GM10266 (cell line): ENCODE measurements around the gene ALDH3A1.
A peak's percentile ranks its signal among the peaks of the same experiment; 100 is the strongest.

Experiments used
- DNase-seq: peaks from one replicate; pipeline ENCODE4 v3.0.0; 2012; ENCODE audit errors: extremely low spot score
- CTCF ChIP-seq: IDR thresholded peaks from 2 replicates; pipeline ENCODE4 v1.5.1; 2012; ENCODE audit warnings: mild to moderate bottlenecking, low read depth; ENCODE audit not compliant: control insufficient read depth, insufficient read depth; ENCODE audit errors: missing control alignments

ALDH3A1 gene

GRCh38 chr17:19703828-19704613 lies 44.1 kb downstream of the ALDH3A1 start:
- peak; percentile 9 for DNase-seq
- no peak for TF ChIP-seq CTCF

- peak; percentile 17 for DNase-seq
- TF ChIP-seq CTCF = no peak
Observed at GRCh38 chr17:19703106-19703827, 44.8 kb downstream of the ALDH3A1 start.

GRCh38 chr17:19702217-19702641 lies 45.9 kb downstream of the ALDH3A1 start:
- DNase-seq = no peak
- no peak for TF ChIP-seq CTCF
